ENCODE results near the gene E2F8. TPM values are rescaled to one million over a fixed set of nuclear protein-coding genes. Genes with fewer than 3 reads are reported as not detected.

Gene E2F8
- total and polyA plus RNA-seq, 9 of the 15 experiments (the other 6 are each of a cell fraction or from before 2014, with no cell fraction given) = 6.9 to 23.6 (median 12.1) TPM

DNA sequence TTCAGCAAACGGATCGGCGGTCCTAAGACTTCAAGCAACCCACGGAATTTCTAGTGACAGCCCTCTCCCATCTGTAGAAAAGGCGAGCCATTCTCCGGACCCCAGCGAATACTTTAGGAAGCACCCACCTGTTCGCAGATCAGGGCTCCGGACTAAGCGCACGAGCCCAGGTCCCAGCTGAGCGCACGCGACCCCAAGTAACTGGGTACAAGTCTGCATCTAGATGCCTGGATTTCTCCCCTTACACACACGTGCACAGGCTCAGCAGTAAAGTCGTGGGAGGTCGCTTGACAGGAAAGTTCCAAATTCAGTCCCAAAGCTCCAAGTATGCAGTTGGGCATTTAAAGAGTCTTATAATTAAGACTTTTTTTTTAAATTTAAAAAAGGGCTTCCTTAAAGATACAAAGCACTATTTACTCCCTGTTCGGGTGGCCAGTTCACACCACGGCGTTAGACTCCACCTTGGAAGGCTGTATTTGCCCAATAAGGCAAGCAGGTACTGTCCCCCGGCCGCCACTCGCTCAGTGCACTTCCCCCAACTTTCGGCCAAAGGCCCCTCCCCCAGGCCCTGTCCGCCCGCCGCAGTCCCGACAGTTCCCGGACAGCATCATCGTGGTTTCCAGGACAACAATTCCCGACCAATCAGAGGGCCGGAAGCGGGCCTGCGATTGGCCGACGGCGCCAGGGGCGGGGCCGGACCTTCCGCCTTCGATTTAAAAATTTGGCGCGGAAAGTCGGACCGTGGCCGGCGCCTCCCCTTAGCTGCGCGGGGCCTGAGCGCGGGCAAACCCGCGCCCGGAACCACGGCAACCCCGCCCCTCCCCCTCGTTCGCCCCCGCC, at the start of gene E2F8 (continued):
- peak; percentile 86 for TF ChIP-seq FOXM1 (IDR thresholded peaks at IDR 0.05; ENCODE audit: low read depth)
- peak; percentile 67; the same call in 1 of the 2 replicates for TF ChIP-seq FOXM1 (CRISPR knock-in tag; IDR thresholded peaks at IDR 0.05; ENCODE audit: low read depth)
- TF ChIP-seq U2AF1 (optimal IDR thresholded peaks at IDR 0.05; ENCODE audit: low read depth, low read length) = no peak
- no peak for TF ChIP-seq ZZZ3 (IDR thresholded peaks at IDR 0.05)
- peak; percentile 58; the same call in 1 of the 2 replicates for TF ChIP-seq CREB1 (IDR thresholded peaks at IDR 0.05)
- TF ChIP-seq CREB1 (CRISPR knock-in tag; IDR thresholded peaks at IDR 0.05) = no peak; the same call in 1 of the 2 replicates
- no peak for TF ChIP-seq HDGF (IDR thresholded peaks at IDR 0.05)
- peak; percentile 65 for TF ChIP-seq SAP30 (IDR thresholded peaks at IDR 0.05; ENCODE audit: borderline replicate concordance, insufficient read depth, low read depth, low read length, poor library complexity, severe bottlenecking)
- 0 out of 4 replicates have a peak, but pooled peaks of 1 of the 2 experiments have one; percentile 16 for TF ChIP-seq ZNF318 (IDR thresholded peaks at IDR 0.05; ENCODE audit: borderline replicate concordance in 1 of 2, low read depth in 1 of 2)
- TF ChIP-seq ZNF124 (CRISPR knock-in tag; IDR thresholded peaks at IDR 0.05) = no peak
- TF ChIP-seq TRIM24 (IDR thresholded peaks at IDR 0.05) = peak; percentile 69 to 81
- peak; percentile 80 for TF ChIP-seq CREM (IDR thresholded peaks at IDR 0.05; ENCODE audit: low read depth)
- no peak for TF ChIP-seq KDM4B (IDR thresholded peaks at IDR 0.05; ENCODE audit: borderline replicate concordance in 2 of 2, low read depth in 1 of 2)
- 0 out of 2 replicates have a peak, but pooled peaks have one; percentile 6 for TF ChIP-seq SOX6 (IDR thresholded peaks at IDR 0.05)
- no peak for TF ChIP-seq ZNF224 (CRISPR knock-in tag; IDR thresholded peaks at IDR 0.05)
- no peak for TF ChIP-seq ZNF668 (CRISPR knock-in tag; IDR thresholded peaks at IDR 0.05)
- TF ChIP-seq ZSCAN29 (IDR thresholded peaks at IDR 0.05) = 0 out of 2 replicates have a peak, but pooled peaks have one; percentile 29

Data from K562 (cell line).